Mesothelial cell of epicardium (in vitro differentiated cells): ENCODE data around the gene ARL3. TPM values are rescaled to one million over a fixed set of nuclear protein-coding genes. Genes with fewer than 3 reads are reported as not detected.
"Not testable (repeated sequence)": the region's sequence is repeated elsewhere in the genome, so short reads cannot be mapped to it uniquely, and the experiment has no call there.

Source experiments
- DNase-seq, 2 experiments: peaks; one replicate each; pipeline ENCODE4 v3.0.0; 2021; ENCODE audit warnings: low spot score in 2 of 2; ENCODE audit not compliant: unreplicated experiment in 2 of 2
- H3K27ac Mint-ChIP-seq: 2 replicates; pipeline ENCODE4 v1.8.0; 2021; ENCODE audit warnings: mixed read lengths
- H3K27me3 Mint-ChIP-seq: 2 replicates; pipeline ENCODE4 v1.8.0; 2021; ENCODE audit warnings: low read depth, mixed read lengths
- H3K36me3 Mint-ChIP-seq: 2 replicates; pipeline ENCODE4 v1.8.0; 2021; ENCODE audit warnings: mixed read lengths
- H3K4me1 Mint-ChIP-seq: 2 replicates; pipeline ENCODE4 v1.8.0; 2021; ENCODE audit warnings: mixed read lengths
- H3K4me3 Mint-ChIP-seq: 2 replicates; pipeline ENCODE4 v1.8.0; 2021; ENCODE audit warnings: mild to moderate bottlenecking, moderate library complexity, mixed read lengths
- H3K9me3 Mint-ChIP-seq: 2 replicates; pipeline ENCODE4 v1.8.0; 2021; ENCODE audit warnings: mixed read lengths
- total RNA-seq: library from RNA; stranded (reverse); gene quantifications from 3 replicates; pipeline ENCODE4 v1.2.1, GENCODE V29; 2021
- TF ChIP-seq, protein P1 (sequence below): fragments of 200-600 bp; sonication (generic); IDR thresholded peaks from one replicate; pipeline ENCODE4 v1.5.0; 2021; ENCODE audit warnings: antibody characterized with exemption; ENCODE audit not compliant: unreplicated experiment

The ARL3 gene
- total RNA-seq, 1 donor from 2014 or later, result 13.9 TPM

DNA sequence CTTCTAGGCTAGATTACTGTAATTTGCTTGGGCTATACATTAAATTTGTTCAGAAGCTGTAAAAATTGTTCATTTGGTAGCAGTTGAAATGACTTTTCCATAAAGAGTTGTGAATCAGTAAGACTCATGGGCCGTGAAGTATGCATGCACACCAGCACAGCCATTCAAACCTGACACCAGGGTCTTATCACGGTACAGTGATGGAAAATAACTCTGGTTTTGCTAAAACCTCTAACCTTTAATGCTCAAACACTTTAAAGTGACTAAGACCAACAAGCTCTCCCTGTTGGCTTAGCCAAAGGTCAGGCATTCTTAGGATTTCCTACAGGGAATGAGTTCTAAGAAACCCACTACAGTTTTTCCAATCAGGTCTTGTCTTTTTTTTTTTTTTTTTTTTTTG, 11.5 kb downstream of the ARL3 start:
- H3K9me3 Mint-ChIP-seq, result no peaks in the 10 kb centered on the region
- H3K27ac Mint-ChIP-seq, result no peak overlapping the region
- peaks cover 19% of the 10 kb centered on the region for H3K4me1 Mint-ChIP-seq
- TF ChIP-seq, protein P1, sequence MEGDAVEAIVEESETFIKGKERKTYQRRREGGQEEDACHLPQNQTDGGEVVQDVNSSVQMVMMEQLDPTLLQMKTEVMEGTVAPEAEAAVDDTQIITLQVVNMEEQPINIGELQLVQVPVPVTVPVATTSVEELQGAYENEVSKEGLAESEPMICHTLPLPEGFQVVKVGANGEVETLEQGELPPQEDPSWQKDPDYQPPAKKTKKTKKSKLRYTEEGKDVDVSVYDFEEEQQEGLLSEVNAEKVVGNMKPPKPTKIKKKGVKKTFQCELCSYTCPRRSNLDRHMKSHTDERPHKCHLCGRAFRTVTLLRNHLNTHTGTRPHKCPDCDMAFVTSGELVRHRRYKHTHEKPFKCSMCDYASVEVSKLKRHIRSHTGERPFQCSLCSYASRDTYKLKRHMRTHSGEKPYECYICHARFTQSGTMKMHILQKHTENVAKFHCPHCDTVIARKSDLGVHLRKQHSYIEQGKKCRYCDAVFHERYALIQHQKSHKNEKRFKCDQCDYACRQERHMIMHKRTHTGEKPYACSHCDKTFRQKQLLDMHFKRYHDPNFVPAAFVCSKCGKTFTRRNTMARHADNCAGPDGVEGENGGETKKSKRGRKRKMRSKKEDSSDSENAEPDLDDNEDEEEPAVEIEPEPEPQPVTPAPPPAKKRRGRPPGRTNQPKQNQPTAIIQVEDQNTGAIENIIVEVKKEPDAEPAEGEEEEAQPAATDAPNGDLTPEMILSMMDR, result no peak
- peaks cover 14% of the 10 kb centered on the region for H3K36me3 Mint-ChIP-seq
- H3K27me3 Mint-ChIP-seq, result no peaks in the 10 kb centered on the region
- H3K4me3 Mint-ChIP-seq, result no peak overlapping the region
- DNase-seq, result no peak

DNA sequence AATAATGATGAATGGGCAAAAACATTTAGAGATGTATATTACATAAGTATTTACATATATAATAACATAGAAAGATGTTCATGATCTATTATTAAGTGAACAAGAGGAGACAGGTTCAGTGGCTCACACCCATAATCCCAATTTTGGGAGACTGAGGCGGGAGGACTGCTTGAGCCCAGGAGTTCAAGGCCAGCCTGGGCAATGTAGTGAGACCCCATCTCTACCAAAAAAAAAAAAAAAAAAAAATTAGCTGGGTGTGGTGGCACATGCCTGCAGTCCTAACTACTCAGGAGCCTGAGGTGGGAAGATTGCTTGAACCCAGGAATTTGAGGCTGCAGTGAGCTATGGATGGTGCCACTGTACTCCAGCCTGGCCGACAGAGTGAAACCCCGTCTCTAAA, 12.4 kb downstream of the ARL3 start:
- H3K9me3 Mint-ChIP-seq, result no peaks in the 10 kb centered on the region
- no peak overlapping the region for H3K4me3 Mint-ChIP-seq
- no peak for DNase-seq
- peaks cover 18% of the 10 kb centered on the region for H3K36me3 Mint-ChIP-seq
- H3K27me3 Mint-ChIP-seq, result no peaks in the 10 kb centered on the region
- TF ChIP-seq, protein P1, result no peak
- no peak overlapping the region for H3K27ac Mint-ChIP-seq
- peaks cover 15% of the 10 kb centered on the region for H3K4me1 Mint-ChIP-seq

GRCh38 chr10:102701272-102701671, 12.9 kb downstream of the ARL3 start:
- H3K27ac Mint-ChIP-seq, result no peak overlapping the region
- TF ChIP-seq, protein P1, result no peak

DNA sequence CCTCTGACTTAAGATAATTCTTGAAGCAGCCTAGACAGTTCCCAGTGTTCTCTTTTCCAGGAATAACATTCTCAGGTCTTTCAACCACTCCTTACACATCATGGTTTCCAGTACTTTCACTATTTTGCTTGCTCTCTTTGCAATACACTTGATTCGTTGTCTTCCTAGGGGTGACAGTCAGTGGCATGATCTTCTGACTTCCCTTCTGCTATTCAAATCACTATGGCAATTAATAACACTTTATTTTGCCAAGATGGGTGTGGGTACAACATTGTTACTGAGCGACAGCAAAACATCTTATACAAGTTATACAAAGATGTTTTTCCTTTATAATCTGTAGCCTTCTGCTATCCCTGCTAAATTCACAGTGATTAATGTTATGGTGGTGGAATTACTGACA, 15.3 kb downstream of the ARL3 start:
- Mint-ChIP-seq H3K27ac (no peak overlapping the region), H3K4me1 (peaks cover 3% of the 10 kb centered on the region), H3K36me3 (peaks cover 30% of the 10 kb centered on the region), H3K27me3 (no peaks in the 10 kb centered on the region), H3K9me3 (no peaks in the 10 kb centered on the region), H3K4me3 (no peak overlapping the region)
- no peak for DNase-seq
- TF ChIP-seq, protein P1, result no peak

More at GRCh38 chr10:102701272-102701671, 12.9 kb downstream of the ARL3 start:
- Mint-ChIP-seq H3K9me3 (no peaks in the 10 kb centered on the region), H3K27me3 (no peaks in the 10 kb centered on the region), H3K4me3 (no peak overlapping the region), H3K4me1 (peaks cover 15% of the 10 kb centered on the region), H3K36me3 (peaks cover 22% of the 10 kb centered on the region)
- DNase-seq, result no peak

DNA sequence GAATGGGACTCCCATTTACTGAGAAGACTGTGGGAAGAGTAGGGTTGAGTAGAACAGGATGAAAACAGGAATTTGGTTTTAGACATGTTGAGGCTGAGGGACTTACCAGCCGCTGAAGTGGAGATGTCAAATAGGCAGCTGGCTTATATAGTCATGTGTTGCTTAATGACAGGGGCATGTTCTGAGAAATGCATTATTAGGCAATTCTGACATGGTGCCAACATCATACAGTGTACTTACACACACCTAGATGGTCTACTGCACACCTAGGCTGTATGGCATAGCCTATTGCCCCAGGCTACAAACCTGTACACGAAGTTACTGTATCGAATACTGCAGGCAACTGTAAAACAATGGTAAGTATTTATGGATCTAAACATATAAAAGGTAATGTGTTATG, 17.5 kb downstream of the ARL3 start:
- Mint-ChIP-seq H3K9me3 (no peaks in the 10 kb centered on the region), H3K36me3 (peaks cover 30% of the 10 kb centered on the region), H3K4me1 (peaks cover 3% of the 10 kb centered on the region), H3K4me3 (no peak overlapping the region), H3K27ac (no peak overlapping the region), H3K27me3 (no peaks in the 10 kb centered on the region)
- DNase-seq, result no peak
- TF ChIP-seq, protein P1, result no peak

- H3K4me1 Mint-ChIP-seq, H3K9me3 Mint-ChIP-seq, DNase-seq, H3K4me3 Mint-ChIP-seq, H3K27ac Mint-ChIP-seq, H3K27me3 Mint-ChIP-seq: not testable (repeated sequence)
- peaks cover 30% of the 10 kb centered on the region for H3K36me3 Mint-ChIP-seq
Observed at GRCh38 chr10:102695401-102695800, 18.8 kb downstream of the ARL3 start.
